SJCRH30 (cell line): ENCODE data around the gene UPK1B. TPM values are rescaled to one million over a fixed set of nuclear protein-coding genes. Genes with fewer than 3 reads are reported as not detected.

ENCODE experiments used
- DNase-seq, 2 experiments: peaks; one replicate each; pipeline ENCODE4 v3.0.0-alpha.2; 2015 to 2020
- H3K27ac ChIP-seq: fragments of 250-450 bp; sonication (Bioruptor Pico); 2 replicates; pipeline ENCODE4 v1.5.1; 2020; ENCODE audit warnings: mild to moderate bottlenecking, moderate library complexity
- H3K27me3 ChIP-seq: fragments of 250-450 bp; sonication (Bioruptor Pico); 2 replicates; pipeline ENCODE4 v1.5.1; 2020; ENCODE audit warnings: mild to moderate bottlenecking, moderate library complexity
- H3K36me3 ChIP-seq: fragments of 250-450 bp; sonication (Bioruptor Pico); 2 replicates; pipeline ENCODE4 v1.5.1; 2020; ENCODE audit warnings: mild to moderate bottlenecking, moderate library complexity
- H3K4me1 ChIP-seq: fragments of 250-450 bp; sonication (Bioruptor Pico); 2 replicates; pipeline ENCODE4 v1.5.1; 2020; ENCODE audit warnings: mild to moderate bottlenecking, moderate library complexity
- H3K4me3 ChIP-seq: fragments of 250-450 bp; sonication (Bioruptor Pico); 2 replicates; pipeline ENCODE4 v1.5.1; 2020; ENCODE audit warnings: mild to moderate bottlenecking, moderate library complexity
- H3K9me3 ChIP-seq: fragments of 250-450 bp; sonication (Bioruptor Pico); replicated peaks from 2 replicates; pipeline ENCODE4 v1.5.1; 2020; ENCODE audit warnings: mild to moderate bottlenecking, moderate library complexity
- total RNA-seq: library from RNA; depleted of rRNA; stranded (reverse); fragments of >200 nt; shearing (Covaris generic); gene quantifications from 2 replicates; pipeline ENCODE4 v1.2.3, GENCODE V29; 2014

UPK1B gene
- total RNA-seq, 1 experiment from 2014 or later = not detected

GRCh38 chr3:119194237-119195150, 21.1 kb downstream of the UPK1B start:
- no peak for DNase-seq
- H3K4me3 ChIP-seq = no peak overlapping the region
- H3K9me3 ChIP-seq = no peaks in the 10 kb centered on the region
- no peaks in the 10 kb centered on the region for H3K4me1 ChIP-seq
- no peak overlapping the region for H3K27ac ChIP-seq
- no peaks in the 10 kb centered on the region for H3K36me3 ChIP-seq
- H3K27me3 ChIP-seq = no peaks in the 10 kb centered on the region

GRCh38 chr3:119195151-119195476, 21.7 kb downstream of the UPK1B start:
- H3K27ac ChIP-seq = no peak overlapping the region
- no peak for DNase-seq
- H3K9me3 ChIP-seq = no peaks in the 10 kb centered on the region
- H3K36me3 ChIP-seq = no peaks in the 10 kb centered on the region
- H3K4me3 ChIP-seq = no peak overlapping the region
- no peaks in the 10 kb centered on the region for H3K4me1 ChIP-seq
- no peaks in the 10 kb centered on the region for H3K27me3 ChIP-seq

GRCh38 chr3:119195911-119196310, 22.5 kb downstream of the UPK1B start:
- no peak for DNase-seq
- no peaks in the 10 kb centered on the region for H3K27me3 ChIP-seq
- H3K9me3 ChIP-seq = no peaks in the 10 kb centered on the region
- no peaks in the 10 kb centered on the region for H3K36me3 ChIP-seq
- no peak overlapping the region for H3K4me3 ChIP-seq
- no peak overlapping the region for H3K27ac ChIP-seq
- H3K4me1 ChIP-seq = no peaks in the 10 kb centered on the region

- no peak overlapping the region for H3K27ac ChIP-seq
Observed at GRCh38 chr3:119205209-119205608, 31.8 kb downstream of the UPK1B start.

GRCh38 chr3:119205685-119206084, 32.3 kb downstream of the UPK1B start:
- peaks cover 5% of the 10 kb centered on the region; the same call in 1 of the 2 replicates for H3K36me3 ChIP-seq
- DNase-seq = no peak
- no peaks in the 10 kb centered on the region for H3K9me3 ChIP-seq
- no peak overlapping the region for H3K4me3 ChIP-seq
- no peak overlapping the region for H3K27ac ChIP-seq
- H3K27me3 ChIP-seq = no peaks in the 10 kb centered on the region
- no peaks in the 10 kb centered on the region for H3K4me1 ChIP-seq

More at GRCh38 chr3:119205209-119205608, 31.8 kb downstream of the UPK1B start:
- no peaks in the 10 kb centered on the region for H3K9me3 ChIP-seq
- H3K36me3 ChIP-seq = peaks cover 3% of the 10 kb centered on the region; the same call in 1 of the 2 replicates
- H3K4me1 ChIP-seq = no peaks in the 10 kb centered on the region
- H3K27me3 ChIP-seq = no peaks in the 10 kb centered on the region
- no peak for DNase-seq
- H3K4me3 ChIP-seq = no peak overlapping the region

- no peaks in the 10 kb centered on the region for H3K27me3 ChIP-seq
- H3K36me3 ChIP-seq = peaks cover 10% of the 10 kb centered on the region; the same call in 1 of the 2 replicates
- H3K27ac ChIP-seq = no peak overlapping the region
- H3K9me3 ChIP-seq = no peaks in the 10 kb centered on the region
- no peaks in the 10 kb centered on the region for H3K4me1 ChIP-seq
- DNase-seq = no peak
- no peak overlapping the region for H3K4me3 ChIP-seq
Observed at GRCh38 chr3:119206611-119207511, 33.5 kb downstream of the UPK1B start.

GRCh38 chr3:119207512-119207875, 34.1 kb downstream of the UPK1B start:
- H3K4me3 ChIP-seq = no peak overlapping the region
- no peaks in the 10 kb centered on the region for H3K27me3 ChIP-seq
- no peak overlapping the region for H3K27ac ChIP-seq
- H3K9me3 ChIP-seq = no peaks in the 10 kb centered on the region
- H3K4me1 ChIP-seq = no peaks in the 10 kb centered on the region
- H3K36me3 ChIP-seq = peaks cover 16% of the 10 kb centered on the region
- no peak for DNase-seq

GRCh38 chr3:119211193-119211592, 37.8 kb downstream of the UPK1B start:
- H3K27me3 ChIP-seq = no peaks in the 10 kb centered on the region
- no peak overlapping the region for H3K4me3 ChIP-seq
- no peaks in the 10 kb centered on the region for H3K9me3 ChIP-seq
- peaks cover 34% of the 10 kb centered on the region for H3K36me3 ChIP-seq
- H3K4me1 ChIP-seq = no peaks in the 10 kb centered on the region
- DNase-seq = no peak
- H3K27ac ChIP-seq = no peak overlapping the region

- no peaks in the 10 kb centered on the region for H3K4me1 ChIP-seq
- no peaks in the 10 kb centered on the region for H3K27me3 ChIP-seq
- DNase-seq = no peak
- no peak overlapping the region for H3K4me3 ChIP-seq
- H3K36me3 ChIP-seq = peaks cover 34% of the 10 kb centered on the region
- no peaks in the 10 kb centered on the region for H3K9me3 ChIP-seq
- H3K27ac ChIP-seq = no peak overlapping the region
Observed at GRCh38 chr3:119211803-119212202, 38.4 kb downstream of the UPK1B start.

GRCh38 chr3:119219069-119219468, 45.7 kb downstream of the UPK1B start:
- H3K27me3 ChIP-seq = no peaks in the 10 kb centered on the region
- peaks cover 26% of the 10 kb centered on the region for H3K36me3 ChIP-seq

GRCh38 chr3:119220198-119220597, 46.8 kb downstream of the UPK1B start:
- no peaks in the 10 kb centered on the region for H3K4me1 ChIP-seq
- no peak overlapping the region for H3K4me3 ChIP-seq
- no peak for DNase-seq
- H3K27ac ChIP-seq = no peak overlapping the region
- H3K27me3 ChIP-seq = no peaks in the 10 kb centered on the region
- no peaks in the 10 kb centered on the region for H3K9me3 ChIP-seq
- peaks cover 22% of the 10 kb centered on the region for H3K36me3 ChIP-seq

More at GRCh38 chr3:119219069-119219468, 45.7 kb downstream of the UPK1B start:
- H3K9me3 ChIP-seq = no peaks in the 10 kb centered on the region
- H3K4me3 ChIP-seq = no peak overlapping the region
- no peaks in the 10 kb centered on the region for H3K4me1 ChIP-seq
- no peak for DNase-seq
- no peak overlapping the region for H3K27ac ChIP-seq

GRCh38 chr3:119220970-119221667, 47.7 kb downstream of the UPK1B start:
- H3K27ac ChIP-seq = no peak overlapping the region
- H3K9me3 ChIP-seq = no peaks in the 10 kb centered on the region
- H3K27me3 ChIP-seq = no peaks in the 10 kb centered on the region
- H3K36me3 ChIP-seq = peaks cover 18% of the 10 kb centered on the region
- DNase-seq = no peak
- no peaks in the 10 kb centered on the region for H3K4me1 ChIP-seq
- no peak overlapping the region for H3K4me3 ChIP-seq

GRCh38 chr3:119221779-119222320, 48.5 kb downstream of the UPK1B start:
- no peak for DNase-seq
- no peaks in the 10 kb centered on the region for H3K9me3 ChIP-seq
- peaks cover 17% of the 10 kb centered on the region for H3K36me3 ChIP-seq
- no peaks in the 10 kb centered on the region for H3K27me3 ChIP-seq
- H3K27ac ChIP-seq = no peak overlapping the region
- no peaks in the 10 kb centered on the region for H3K4me1 ChIP-seq
- H3K4me3 ChIP-seq = no peak overlapping the region

- DNase-seq = no peak
- Histone ChIP-seq H3K4me1 (no peaks in the 10 kb centered on the region), H3K4me3 (no peak overlapping the region), H3K9me3 (no peaks in the 10 kb centered on the region), H3K27me3 (no peaks in the 10 kb centered on the region), H3K27ac (no peak overlapping the region), H3K36me3 (peaks cover 15% of the 10 kb centered on the region)
Observed at GRCh38 chr3:119222391-119222790, 49.0 kb downstream of the UPK1B start.
